NCI-H128 (cell line): Measurements from ENCODE around the gene BCORL1.
A peak's percentile ranks its signal among the peaks of the same experiment; 100 is the strongest.

Source experiments
- DNase-seq: peaks from one replicate; lab custom pipeline; 2025; ENCODE audit not compliant: unreplicated experiment; lab: John Stamatoyannopoulos, UW

Gene BCORL1

DNA sequence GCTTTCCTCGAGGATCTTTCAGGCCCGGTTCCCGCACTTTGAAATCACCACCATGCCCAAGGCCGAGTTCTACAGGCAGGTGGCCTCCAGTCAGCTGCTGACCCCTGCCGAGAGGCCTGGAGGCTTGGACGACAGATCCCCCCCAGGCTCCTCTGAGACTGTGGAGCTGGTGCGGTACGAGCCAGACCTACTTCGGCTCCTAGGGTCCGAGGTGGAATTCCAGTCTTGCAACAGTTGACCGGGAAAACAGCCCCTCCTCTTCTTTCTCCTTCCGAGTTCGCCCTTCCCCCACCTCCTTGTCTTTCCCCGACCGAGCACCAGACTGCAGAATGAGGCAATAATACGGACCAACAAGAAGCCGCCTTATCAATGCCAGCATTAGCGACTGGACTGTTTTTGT is 73.5 kb downstream of the BCORL1 start:
- no peak for DNase-seq

- no peak for DNase-seq
These were observed 74.8 kb downstream of the BCORL1 start for GRCh38 chrX:130057209-130057608.

- no peak for DNase-seq
These were observed 76.2 kb downstream of the BCORL1 start for GRCh38 chrX:130058652-130059051.

DNA sequence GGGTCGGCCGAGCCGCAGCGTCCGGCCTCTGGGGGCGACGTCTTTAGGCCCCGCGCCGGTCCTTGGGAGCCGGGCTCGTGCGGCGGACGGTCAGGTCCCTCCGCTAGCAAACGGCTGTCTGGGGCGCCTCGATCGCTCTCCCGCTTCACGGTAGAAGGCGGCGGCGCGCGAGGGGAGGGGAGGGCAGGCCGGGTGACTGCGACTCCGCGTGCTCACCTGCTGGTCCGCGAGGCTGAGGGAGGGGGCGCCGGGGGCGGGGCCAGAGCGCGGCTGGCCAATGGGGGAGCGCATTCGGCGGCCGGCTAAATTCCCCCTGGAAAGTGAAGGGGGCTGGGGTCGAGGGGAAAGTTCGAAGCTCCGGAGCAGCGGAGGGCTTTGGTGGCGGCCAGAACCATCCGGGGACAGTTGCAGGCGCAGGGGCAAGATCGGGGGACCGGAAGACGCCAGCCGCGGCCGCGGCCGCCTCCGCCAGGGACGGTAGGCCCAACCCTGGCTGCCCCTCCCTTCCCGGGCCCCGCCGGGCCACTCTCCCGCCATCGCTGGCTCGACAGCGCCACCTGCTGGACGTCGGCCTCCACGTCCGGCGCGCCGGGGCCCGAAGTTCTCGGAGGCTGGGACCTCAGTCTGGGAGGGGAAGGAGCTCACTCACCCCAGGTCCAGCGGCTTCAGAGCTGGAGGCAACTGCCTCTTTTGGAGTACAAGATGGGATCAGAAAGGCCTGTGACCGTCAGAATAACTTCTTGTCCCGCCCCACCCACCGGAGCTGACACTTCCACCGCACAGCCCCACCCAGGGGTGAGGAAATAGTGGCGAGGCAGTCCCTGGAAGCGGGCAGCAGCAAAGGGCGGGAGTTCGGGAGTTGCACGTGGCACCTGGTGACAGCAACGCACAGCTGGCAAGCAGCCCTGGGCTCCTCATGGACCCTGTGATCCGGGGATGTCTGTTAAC is 78.0 kb downstream of the BCORL1 start:
- DNase-seq, result peak; percentile 65

DNA sequence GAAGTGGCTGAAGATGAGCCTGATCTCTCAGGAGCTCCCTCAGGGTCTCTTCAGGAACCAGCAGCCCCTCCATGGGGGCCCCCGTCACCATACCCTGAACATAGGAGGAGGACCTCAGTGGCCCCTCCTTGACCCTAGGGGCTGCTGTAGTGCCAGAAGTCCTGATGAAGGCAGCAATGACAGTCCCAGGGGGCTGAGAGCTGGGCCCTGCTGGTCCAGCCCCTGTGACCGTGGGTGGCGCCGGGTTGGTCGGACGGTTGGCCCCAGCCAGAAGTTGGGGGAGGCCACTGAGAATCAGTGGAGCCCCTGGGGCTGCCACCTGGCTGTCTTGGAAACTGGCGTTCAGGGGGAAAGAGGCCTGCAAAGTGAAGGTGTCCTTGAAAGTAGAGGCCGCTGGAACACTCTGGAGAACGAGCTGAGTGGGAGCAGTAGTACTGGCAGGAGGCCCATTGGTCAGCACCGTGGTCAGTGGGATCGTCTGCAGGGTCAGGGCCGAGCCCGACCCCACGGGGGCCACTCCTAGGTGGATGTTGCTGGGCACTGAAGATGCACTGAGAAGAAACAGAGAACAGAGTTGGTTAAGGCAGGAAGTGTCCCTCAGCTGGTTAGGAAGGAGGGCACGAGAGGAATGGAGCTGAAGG is 84.7 kb downstream of the BCORL1 start:
- no peak for DNase-seq

DNA sequence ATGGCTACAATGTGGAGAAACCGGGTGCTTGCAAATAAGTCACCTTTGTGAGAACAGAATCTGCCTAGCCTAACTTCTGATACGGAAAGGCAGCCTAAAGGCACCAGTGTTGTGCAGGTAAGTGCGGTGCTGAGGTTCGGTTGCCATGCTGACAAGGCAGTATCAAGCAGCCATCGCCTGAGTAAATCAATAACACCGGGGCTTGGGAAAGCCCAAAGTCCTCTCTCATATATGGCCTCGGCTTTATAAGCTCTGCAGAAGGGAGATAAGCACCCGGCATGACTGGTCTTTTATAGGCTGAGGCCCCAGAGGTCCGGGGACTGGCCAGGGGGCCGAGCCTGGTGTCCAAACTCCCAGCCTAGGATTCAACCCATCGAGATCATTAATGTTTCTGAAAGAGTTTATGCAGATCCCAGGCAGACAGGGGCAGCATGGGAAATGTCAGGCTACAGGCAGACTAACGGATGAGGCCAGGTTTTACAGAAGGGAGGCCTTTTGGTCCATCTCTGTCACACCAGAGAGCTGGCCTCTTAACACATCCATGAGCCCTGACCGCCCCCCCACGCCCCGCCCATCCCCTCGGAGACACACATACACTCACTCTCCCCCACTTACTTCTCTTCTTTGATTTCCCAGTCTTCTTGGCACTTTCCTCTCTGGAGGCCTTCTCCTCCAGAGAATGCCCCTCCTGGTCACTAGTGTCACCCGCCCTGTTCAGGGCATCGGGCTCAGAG is 89.3 kb downstream of the BCORL1 start:
- DNase-seq, result no peak

- DNase-seq, result no peak
These were observed 89.9 kb downstream of the BCORL1 start for GRCh38 chrX:130072345-130072740.

GRCh38 chrX:130075777-130076176 is 93.3 kb downstream of the BCORL1 start:
- DNase-seq, result no peak

GRCh38 chrX:130079824-130080406 is 97.5 kb downstream of the BCORL1 start:
- DNase-seq, result peak; percentile 30

DNA sequence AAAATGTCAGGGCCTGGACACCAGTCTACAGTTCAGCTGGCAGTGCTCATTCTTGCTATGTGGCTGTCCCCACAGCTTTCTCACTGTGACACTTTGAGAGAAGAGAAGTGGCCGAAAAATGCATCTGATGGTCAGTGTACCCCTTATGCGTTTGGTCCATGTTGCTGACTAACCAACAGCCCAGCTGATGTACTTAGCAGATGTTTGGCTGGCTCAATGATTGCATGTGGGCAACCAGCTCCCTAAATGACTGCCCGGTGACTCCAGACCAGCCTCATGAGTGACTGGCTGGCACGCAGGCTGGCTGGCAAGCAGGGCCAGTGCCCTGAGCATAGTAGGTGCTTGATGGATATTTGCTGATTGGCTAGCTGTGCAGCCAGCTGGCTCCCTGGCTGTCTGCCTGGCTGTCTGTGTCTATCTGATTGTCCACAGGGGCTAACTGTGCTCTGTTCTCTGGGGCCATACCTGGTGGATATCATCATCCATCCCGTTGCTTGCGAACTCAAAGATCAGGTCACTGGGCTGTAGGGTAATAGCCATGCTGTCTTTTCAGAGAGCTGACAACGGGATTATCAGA is 98.4 kb downstream of the BCORL1 start:
- DNase-seq, result no peak

DNA sequence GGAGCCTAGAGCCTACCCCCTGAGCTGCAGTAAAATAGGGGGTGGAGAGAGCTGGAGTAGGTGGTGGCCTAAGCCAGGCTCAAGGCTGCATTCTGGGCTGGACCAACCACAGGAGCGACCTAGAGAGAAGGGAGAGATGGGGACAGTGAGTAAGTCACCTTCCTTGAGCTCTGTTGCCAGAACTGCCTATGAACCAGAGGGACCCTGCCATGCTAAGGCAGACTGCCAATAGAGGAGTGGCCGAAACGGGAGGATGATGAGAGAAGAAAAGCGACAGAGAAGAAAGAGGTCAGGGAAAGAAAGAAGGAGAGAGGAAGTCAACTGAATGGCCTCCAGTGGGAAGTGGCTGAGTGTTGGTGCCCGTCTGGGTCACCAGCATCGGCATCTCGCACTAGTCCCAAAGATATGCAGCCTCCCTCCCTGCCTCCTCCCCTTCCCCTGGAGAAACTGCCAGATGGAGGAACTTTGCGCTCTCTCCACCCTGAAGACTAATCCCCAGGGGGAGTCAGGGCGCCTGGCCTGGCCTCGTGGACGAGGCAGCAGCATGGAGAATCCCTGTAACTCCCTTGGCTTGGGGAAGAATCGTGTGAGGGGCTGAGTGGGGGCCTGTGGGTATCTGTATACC is 99.1 kb downstream of the BCORL1 start:
- no peak for DNase-seq

DNA sequence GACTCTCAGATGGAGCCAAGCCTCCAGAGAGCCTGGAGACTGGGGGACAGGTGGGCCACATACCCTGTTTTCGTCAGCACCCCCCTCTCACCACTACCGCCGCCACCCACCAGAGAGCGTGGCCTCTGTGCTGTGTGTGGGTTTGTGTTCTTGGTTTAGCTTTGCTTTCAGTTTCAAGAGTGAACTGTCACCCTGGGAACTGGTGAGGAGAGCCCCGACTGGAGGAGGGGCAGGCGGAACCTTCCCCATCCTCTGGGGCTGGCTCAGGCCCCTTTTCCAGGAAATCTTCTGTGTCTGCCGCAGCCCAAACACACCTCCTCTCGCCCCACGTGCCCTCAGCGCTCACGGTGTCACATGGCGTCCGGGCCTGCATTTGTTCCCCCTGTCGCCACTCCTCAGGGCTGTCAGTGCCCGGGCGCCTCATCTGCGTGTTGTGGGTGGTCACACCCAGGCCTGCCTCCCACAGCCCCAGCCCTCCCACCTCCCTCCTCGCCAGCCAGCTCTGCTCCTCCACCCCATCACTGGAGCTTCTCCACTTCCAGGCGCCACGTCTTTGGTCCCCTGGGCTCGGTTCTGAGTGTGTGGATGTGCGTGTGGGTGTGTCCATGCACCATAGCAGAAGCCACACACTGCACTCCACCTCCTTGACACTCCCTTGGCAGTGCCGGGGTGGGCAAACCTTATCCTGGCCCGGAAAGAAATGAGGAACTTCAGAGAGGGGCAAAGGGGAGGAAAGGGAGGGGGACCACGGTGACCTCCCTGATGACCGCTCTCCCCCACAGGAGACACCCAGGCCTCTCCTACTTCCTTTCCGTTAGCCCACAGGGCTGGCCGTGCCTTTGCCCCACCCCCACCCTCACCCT is 100.0 kb downstream of the BCORL1 start:
- DNase-seq, result no peak

- DNase-seq, result no peak
These were observed 100.7 kb downstream of the BCORL1 start for GRCh38 chrX:130083107-130083490.

GRCh38 chrX:130083656-130084382 is 101.4 kb downstream of the BCORL1 start:
- no peak for DNase-seq

GRCh38 chrX:130084631-130085237 is 102.3 kb downstream of the BCORL1 start:
- DNase-seq, result no peak

- no peak for DNase-seq
These were observed 103.4 kb downstream of the BCORL1 start for GRCh38 chrX:130085551-130086446.

DNA sequence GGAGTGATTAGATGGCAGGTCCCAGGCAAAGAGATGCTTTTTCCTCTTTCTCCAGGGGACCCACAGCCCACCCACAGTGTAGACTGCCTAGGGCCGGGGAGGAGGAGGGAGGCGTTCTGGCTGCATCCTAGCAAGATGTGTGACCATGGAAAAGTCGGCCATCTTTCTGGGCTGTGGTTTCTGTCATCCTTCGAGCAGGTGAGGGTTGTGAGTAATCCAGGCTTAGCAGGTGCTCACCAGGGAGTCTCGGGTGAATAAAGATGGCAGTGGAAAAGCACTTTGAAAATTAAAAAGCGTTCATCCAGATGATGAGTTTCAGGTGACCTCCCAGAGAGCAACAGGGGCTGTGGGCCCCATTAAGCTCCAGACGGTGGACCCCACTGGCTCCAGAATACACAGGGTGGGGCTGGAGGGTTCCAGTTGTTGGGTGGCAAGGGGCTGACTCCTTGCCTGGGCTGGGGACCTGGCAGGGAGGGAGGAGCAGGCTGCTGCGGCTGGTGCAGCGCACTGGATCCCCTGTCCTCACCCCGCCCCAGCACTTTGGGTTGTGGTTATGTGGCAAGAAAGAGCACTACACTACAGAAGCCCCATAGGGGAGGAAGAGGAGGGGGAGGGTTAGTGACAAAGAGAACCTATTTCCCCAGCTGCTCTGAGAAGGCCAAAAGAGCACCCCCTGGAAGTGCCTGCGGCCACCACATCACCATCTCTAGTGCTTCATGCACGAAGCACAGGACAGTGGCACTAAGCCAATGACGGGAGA is 104.2 kb downstream of the BCORL1 start:
- DNase-seq, result no peak
